HG02571 (cell line): Measurements from ENCODE around the gene LCP2.
A peak's percentile ranks its signal among the peaks of the same experiment; 100 is the strongest.

ENCODE experiments used
- ATAC-seq: cut with Tn5 transposase; IDR thresholded peaks from one replicate; pipeline ENCODE4 v1.9.1; 2021; ENCODE audit warnings: mild to moderate bottlenecking, moderate library complexity; ENCODE audit not compliant: unreplicated experiment

Gene LCP2

DNA sequence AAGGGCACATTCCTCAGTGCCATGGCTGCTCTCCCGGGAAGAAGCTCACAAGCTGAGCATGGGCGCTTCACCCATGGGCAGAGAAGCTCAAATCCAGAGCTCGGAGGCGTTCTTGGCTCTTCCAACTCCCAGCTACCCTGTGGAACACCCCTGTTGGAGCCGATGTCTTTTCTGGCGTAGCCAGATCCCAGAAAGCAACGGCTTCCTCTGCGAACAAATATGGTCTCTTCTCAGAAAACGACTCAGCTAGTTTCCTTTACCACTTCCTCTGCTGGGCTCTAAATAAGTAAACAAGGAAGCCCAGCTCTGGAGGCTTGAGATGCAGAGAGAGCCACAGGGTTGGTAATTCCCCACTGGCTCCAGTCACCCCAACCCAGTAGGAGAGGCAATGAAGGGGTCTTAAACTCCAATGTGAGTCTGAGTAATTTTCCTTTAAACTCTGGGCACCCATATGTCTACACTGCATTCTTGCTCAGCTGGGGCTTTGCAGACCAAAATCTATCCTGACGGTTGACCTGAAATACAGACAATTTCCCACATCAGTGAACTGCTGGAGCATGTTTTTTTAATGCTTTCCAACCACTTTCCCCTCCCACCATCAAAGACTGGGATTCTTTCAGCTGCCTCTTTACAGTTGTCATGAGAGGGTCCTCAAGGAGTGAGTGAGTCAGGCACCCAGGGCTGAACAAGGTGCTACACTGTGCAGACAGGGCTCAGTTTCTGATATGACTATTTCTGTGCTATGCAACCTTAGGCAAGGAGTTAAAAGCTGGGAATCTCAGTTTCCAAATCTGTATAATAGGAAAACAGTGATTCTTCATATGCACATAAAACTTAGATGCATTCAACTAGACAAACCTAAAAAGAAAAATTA is at the start of gene LCP2:
Gene LCP2 (minus strand): TSS at position 189 of the 874 bp plus-strand sequence. CDS start 166 bp downstream, at position 23.
- ATAC-seq = peak; percentile 40

GRCh38 chr5:170347022-170347567 is 49.5 kb upstream of the LCP2 start:
- ATAC-seq = no peak

GRCh38 chr5:170345971-170346370 is 48.4 kb upstream of the LCP2 start:
- ATAC-seq = no peak

DNA sequence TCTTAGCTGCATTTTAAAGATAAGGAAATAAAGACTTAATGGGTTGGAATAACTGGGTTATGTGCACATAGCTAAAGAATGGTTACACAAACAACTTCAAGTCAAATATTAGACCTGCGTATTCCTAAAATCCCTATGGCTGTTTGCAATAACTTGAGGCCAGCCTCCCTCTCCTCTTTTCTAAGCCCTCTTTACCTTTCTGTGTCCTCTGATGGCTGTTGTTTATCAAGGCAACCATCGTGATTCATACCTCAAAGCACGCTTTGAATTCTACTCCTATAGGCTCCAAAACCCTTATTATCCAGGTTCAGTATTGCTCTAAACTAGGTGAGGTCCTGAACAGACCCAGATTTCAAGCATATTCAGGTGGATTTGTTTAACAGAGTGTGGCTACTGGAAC is 45.6 kb upstream of the LCP2 start:
- no peak for ATAC-seq

GRCh38 chr5:170342153-170342725 is 44.7 kb upstream of the LCP2 start:
- no peak for ATAC-seq

GRCh38 chr5:170341545-170341944 is 44.0 kb upstream of the LCP2 start:
- ATAC-seq = no peak

DNA sequence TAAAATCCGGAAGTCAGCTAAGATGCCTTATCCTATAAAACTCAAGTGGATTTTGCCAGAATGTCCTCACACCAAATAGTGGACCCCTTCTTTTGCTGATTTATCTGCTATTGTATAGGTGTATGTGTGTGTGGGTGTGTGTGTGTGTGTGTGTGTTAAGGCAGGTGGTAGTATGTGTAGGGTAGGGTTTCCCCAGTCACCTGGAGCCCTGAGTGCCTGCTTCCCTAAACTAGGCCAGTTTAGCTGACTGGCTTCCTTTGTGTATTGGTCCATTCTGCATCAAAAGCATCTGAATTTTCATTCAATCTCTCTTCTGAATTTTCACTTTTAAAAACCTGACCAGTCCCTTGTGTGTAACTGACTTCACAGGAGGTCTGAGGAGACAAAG is 42.2 kb upstream of the LCP2 start:
- ATAC-seq = no peak

GRCh38 chr5:170338933-170339779 is 41.6 kb upstream of the LCP2 start:
- peak; percentile 74 for ATAC-seq

GRCh38 chr5:170338291-170338690 is 40.7 kb upstream of the LCP2 start:
- no peak for ATAC-seq

GRCh38 chr5:170337045-170337733 is 39.6 kb upstream of the LCP2 start:
- ATAC-seq = no peak

GRCh38 chr5:170336065-170336464 is 38.5 kb upstream of the LCP2 start:
- no peak for ATAC-seq

GRCh38 chr5:170334626-170335025 is 37.0 kb upstream of the LCP2 start:
- ATAC-seq = no peak

GRCh38 chr5:170333161-170333910 is 35.8 kb upstream of the LCP2 start:
- ATAC-seq = peak; percentile 33

GRCh38 chr5:170332058-170332457 is 34.5 kb upstream of the LCP2 start:
- ATAC-seq = no peak

DNA sequence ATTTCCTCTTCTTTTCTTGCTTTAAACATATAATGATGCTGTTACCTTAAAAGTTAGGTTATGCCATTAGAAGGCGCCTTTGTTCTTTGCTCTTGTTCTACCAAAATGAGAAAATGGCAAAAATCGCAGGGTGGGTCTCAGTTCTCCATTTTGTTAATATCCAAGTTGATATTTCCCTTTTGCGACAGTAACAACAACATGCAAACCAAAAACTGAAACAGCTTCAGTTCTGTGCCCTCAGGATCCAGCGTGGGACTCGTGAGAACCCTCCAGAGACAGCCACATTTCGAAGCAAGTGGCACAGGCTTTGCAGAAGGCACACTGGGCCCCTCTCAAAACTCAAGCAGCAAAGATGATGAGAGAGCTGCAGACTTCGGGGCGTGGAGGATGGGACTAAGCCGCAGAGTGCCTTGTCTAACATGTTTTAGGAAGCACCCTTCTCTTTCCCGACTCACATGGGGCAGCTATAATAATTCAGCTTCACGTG is 33.0 kb upstream of the LCP2 start:
- no peak for ATAC-seq

GRCh38 chr5:170329524-170329923 is 31.9 kb upstream of the LCP2 start:
- no peak for ATAC-seq

DNA sequence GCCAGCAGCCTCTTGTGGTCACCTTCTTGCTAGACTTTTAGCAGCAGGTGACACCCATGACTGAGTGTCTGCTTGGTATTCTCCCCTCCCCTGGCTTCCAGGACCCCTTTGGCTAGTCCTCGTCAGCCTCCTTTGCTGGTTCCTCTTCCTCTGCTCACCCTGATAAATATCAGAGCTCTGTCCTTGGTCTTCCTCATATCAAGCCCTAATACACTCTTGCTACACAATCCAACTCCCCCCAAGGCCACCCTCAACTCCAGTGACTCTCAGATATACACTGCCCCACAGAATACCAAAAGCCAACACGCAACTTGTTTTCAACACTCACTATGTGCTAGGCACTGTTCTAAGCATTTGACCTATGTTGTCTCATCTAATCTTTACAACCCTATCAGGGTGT is 30.3 kb upstream of the LCP2 start:
- ATAC-seq = no peak

DNA sequence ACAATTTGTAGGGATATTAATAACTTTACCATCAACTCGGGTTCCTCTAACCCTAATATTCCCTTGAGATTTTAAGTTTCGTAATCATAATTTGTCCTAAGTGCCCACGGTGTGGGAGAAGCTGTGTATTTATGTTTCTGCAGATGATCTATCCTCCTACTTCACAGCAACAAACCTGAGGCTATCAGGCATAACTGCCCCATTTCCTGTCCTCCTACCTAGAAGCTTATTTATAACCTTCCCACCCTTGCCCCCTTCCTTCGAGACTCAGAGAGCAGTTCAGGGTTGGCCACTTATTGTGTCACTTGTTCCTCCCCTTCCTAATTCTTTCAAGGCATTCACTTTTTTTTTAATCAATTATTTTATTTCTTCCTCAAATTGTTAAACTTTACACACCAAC is 29.6 kb upstream of the LCP2 start:
- ATAC-seq = no peak

DNA sequence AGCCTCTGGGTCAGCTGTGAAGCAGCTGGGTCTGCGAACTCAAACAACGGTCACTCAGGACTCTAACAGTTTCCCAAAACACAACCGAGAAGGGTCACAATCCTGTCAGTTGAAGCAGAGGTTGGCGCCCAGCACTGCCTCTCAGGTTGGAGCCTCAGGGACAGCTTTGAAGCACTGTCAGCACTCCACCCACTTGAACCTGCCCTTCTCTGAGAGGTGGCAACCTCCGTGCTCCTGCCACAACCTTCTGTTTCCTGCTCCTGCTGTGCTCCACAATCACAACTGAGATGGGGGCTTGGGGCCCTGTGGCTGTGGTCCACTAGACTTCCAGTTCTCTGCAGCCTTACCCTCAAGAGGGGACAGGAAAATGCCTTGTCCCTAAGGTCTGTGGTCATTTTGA is 21.7 kb upstream of the LCP2 start:
- ATAC-seq = no peak

DNA sequence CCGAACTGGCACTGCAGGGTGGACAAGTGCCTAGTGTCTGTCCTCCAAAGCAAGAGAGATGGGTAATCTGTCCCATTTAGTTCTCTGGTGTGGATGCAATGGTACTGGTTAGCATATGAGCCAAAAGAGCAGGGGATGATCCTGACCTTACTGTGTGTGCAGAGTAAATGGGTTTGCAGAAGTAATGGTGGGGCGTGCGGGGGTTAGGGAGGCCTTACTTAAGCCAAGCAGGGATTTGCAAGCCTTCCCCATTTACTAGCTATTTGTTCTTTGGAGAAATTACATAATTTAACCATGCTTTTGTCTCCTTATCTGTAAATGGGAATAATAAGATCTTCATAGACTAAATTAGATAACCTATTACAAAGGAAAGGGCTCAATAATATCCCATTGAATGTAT is 19.9 kb upstream of the LCP2 start:
- ATAC-seq = no peak
